ENCODE results near the gene C12orf76.
"Not testable (repeated sequence)": the region's sequence is repeated elsewhere in the genome, so short reads cannot be mapped to it uniquely, and the experiment has no call there.

Gene C12orf76

DNA sequence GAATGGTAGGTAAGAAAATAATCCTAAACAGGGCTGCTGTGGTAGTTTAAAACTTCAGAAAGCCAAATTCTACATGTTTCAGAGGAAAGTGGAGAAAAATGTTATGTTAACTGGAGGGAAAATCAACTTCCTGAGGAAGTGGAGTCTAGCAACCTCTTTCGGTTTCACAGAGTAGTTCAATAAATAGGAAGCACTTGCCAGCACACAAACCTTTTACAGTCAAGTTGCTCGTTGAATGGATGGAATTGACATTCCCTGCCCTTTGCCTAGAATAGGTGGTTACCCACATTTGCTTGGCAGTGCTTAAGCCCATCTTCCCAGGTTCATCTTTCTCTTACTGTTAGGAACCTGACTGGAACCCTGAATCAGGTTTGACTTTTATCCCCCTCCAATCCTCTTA is 33.2 kb downstream of the C12orf76 start:
- DNase-seq: no peak

DNA sequence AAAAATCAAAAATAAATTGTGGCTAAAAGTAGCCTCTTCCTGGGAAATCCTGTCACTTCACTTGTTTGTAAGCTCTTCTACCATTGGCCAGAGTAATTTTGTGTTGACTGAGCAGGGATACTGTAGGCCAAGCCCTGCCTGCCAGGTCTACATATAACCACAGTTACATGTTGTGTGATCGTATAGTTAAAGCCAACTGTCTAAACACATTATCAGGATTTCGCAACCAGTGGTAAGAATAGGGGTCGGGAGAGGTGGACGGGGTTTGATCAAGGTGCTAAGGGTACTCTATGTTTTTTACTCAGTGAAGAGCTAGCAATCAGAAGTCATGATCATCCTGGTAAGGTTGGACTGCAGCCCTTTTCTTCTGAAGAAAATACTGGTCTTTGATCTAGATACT is 35.7 kb downstream of the C12orf76 start:
- no peak for DNase-seq

DNA sequence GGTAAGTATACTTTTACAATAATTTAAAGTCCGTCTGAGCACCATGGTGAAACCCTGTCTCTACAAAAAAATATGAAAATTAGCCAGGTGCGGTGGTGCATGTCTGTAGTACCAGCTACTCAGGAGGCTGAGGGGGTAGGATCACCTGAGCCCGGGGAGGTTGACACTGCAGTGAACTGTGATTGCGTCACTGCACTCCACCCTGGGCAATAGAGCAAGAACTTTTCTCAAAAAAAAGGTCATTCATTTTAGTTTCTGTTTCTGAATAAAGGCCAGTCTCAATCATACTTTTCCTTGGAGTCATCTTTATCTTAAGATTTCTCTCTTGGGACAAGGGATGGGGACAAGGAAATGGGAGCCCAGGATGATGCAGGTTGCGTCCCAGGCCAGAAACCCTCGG is 36.2 kb downstream of the C12orf76 start:
- no peak for DNase-seq

DNA sequence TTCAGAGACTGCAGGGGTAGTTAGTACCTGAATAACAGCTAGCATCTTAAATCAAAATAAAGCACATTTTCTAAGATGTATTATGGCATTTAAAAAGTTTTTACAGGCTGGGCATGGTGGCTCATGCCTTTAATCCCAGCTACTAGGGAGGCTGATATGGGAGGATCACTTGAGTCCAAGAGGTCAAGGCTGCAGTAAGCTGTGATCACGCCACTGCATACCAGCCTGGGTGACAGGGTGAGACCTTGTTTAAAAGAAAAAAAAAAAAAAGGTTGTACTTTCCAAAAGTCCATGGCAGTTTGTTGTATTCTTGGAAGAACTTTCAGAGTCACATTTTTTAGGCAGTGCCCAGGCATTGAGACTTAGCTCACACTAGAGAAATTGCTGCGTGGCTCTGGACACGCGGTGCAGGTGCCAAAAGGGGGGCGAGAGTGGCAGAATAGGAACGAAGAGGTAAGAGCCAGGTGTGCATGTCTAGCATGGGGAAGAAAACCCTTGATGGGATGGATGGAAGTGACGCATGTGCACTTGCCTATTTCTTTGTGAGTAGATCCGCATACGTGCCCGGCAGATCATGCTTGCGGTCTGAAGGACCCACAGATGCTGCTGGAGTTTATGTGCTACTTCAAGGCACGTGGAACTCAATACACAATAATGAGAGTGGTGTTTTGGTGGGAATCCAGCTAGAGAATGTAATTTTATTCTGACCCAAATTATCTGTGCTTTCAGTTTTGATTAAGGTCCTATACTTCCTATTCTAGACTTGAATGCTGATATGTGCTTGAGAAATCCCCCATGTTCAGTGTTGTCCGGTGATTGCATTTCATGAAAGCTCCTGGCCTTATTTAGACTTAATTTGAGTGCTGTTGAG is 37.2 kb downstream of the C12orf76 start:
- no peak for DNase-seq

DNA sequence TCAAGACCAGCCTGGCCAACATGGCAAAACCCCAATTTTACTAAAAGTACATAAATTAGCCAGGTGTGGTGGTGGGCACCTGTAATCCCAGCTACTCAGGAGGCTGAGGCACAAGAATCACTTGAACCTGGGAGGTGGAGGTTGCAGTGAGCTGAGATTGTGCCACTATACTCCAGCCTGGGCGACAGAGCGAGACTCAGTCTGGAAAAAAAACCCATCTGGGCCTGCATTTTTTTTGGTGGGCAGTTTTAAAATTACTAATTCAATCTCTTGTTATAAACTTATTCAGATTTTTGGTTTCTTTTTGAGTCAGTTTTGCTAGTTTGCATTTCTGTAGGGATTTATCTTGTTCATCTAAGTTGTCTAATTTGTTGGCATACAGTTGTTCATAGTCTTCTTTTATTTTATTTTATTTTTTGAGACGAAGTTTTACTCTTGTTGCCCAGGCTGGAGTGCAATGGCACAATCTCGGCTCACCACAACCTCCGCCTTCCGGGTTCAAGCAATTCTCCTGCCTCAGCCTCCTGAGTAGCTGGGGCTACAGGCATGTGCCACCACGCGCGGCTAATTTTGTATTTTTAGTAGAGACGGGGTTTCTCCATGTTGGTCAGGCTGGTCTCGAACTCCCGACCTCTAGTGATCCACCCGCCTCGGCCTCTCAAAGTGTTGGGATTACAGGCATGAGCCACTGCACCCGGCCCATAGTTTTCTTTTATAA is 39.5 kb downstream of the C12orf76 start:
- not testable (repeated sequence) for DNase-seq

DNA sequence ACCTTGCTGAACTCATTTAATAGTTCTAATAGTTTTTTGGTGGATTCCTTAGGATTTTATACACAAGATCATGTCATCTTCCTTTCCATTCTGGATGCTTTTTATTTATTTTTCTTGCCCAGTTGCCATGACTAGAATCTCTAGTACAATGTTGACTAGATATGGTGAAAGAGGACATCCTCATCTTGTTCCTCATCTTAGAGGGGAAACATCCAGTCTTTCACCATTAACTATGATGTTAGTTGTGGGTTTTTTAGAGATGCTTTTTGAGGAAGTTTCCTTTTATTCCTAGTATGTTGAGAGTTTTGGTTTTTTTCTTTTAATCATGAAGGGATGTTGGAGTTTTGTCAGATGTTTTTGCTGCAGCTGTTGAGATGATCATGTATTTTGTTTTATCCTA is 40.4 kb downstream of the C12orf76 start:
- DNase-seq: no peak

DNA sequence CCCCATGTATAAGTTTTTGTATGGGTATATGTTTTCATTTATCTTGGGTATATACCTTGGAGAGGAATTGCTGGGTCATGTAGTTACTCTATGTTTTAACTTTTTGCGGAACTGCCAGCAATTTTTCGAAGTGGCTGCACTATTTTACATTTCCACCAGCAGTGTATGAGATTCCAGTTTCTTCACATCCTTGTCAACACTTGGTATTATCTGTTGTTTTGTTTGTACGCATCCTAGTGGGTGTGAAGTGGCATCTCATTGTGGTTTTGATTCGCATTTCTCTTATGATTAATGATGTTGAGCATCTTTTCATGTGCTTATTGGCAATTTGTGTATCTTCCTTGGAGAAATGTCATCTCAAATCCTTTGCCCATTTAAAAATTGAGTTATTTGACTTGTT is 42.2 kb downstream of the C12orf76 start:
- DNase-seq: no peak

DNA sequence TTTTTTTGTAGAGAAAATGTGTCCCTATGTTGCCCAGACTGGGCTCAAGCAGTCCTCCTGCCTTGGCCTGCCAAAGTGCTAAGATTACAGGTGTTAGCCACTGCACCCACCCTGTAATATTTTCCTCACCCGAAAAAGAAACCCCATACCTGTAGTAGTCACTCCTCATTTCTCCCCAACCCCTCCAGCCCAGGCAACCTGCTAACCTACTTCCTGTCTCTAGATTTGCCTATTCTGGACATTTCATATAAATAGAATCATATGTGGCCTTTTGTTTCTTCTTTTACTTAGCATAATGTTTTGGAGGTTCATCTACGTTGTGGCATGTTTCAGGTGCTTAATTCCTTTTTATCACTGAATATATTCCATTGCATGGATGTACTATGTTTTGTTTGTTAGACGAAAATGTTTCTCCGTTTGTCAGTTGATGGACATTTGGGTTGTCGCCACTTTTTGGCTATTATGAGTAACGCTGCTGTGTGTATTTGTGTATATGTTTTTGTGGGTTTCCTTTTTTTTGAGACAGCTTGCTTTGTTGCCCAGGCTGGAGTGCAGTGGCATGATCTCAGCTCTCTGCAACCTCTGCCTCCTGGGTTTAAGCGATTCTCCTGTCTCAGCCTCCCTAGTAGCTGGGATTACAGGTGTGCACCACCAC is 42.9 kb downstream of the C12orf76 start:
- no peak for DNase-seq

DNA sequence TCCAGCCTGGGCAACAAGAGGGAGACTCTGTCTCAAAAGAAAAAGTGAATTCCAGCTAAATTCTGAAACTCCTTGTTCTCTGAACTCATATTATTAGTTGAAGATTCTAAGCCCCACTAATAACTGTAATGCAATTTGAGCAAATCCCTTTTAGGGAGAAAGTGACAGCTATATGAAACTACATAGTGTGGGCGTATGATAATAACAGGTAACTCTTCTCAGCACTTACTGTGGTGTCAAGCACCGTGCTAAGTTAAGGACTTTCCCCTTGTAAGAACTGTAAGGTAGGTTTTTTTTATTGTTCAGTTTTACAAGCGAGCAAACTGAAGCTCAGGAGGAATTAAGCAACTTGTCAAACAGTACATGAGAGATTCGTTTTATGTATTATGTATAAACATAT is 43.7 kb downstream of the C12orf76 start:
- DNase-seq: no peak

DNA sequence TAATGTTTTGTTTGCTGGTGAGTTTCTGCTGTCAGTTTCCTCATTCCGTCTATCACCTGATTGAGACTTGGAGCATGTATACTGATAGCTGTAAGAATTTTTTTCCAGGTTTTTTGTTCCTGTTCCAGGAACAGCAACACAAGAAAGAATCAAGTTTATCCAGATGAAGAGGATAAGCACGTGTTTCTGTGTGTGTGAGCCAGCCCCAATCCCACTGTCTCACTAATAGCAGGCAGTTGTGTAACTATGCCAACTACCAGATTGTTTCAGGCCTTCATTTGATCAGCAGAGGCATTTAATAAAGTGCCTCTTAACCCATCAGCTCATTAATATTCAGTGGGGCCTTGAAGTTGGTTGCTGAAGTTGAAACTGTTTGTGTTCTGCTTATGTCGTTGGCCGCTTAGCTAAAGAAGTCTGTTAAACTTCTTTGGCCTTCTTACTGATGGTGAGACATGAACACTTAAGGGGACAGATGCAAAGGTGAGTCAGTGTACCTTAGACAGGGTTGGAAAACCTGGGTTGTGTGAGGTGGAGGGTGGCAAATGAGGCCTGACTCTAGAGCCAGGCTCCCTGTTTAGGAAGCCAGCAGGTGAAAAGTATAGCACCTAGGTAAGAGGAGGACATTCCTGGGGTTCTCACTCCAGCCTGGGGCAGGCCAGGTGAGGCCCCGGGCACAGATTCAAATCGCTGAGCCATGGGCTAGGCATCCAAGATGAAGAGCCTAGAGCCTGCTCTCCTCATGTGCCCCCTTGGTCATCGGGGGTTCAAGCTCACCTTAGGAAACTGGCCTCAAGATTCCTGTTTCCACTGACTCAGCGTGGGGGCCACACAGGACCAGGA is 45.4 kb downstream of the C12orf76 start:
- DNase-seq: no peak

DNA sequence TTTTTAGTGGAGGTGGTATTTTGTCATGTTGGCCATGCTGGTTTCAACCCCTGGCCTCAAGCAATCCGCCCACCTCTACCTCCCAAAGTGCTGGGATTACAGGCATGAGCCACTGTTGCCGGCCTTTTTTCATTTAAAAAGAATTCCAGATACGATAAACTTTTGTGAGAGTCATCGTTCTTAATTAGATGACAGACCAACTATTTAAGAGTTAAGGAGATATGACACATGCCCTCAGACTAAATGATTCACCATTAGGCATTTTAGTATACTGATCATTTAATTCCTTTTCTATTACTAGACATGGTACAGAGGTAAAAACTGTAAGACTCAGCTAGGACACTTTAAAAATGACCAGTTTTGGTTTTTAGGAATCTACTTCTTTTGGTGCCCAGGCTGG is 46.7 kb downstream of the C12orf76 start:
- no peak for DNase-seq

DNA sequence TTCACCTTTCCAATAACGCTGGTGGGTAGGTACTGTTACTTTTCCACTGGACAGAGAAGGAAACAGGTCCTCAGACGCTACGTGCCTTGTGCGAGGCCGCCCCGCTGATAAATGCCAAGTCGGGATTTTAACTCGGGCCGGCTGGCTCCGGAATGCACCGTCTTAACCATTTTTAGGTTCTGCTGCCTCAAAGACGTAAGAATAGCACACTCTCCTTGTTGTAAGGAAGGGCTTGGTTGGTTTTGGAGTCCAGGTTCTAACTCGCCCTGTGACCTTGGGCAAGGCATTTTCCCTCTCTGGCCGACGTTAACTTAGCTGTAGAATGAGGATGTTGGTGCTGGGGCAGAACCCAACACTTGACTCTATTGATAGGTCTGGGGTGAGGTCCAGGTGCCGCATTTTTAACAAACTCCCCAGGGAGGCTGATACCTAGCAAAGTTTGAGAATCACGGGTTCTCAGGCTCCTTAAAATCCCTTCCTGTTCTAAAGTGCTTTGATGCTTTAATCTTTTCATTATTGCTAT is 48.3 kb downstream of the C12orf76 start:
- DNase-seq: no peak

DNA sequence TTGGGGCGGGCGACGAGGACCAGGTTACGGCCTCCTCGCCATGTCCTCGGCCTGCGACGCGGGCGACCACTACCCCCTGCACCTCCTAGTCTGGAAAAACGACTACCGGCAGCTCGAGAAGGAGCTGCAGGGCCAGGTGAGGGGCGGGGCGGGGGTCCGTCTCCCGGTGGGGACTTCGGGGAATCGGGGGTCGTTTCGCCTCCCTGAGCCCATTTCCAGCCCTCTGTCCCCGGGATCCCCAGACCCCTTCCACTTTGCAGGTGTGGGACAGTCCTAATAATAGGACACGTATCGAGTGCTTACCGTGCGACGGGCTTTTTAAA is 48.7 kb downstream of the C12orf76 start:
- DNase-seq: no peak

DNA sequence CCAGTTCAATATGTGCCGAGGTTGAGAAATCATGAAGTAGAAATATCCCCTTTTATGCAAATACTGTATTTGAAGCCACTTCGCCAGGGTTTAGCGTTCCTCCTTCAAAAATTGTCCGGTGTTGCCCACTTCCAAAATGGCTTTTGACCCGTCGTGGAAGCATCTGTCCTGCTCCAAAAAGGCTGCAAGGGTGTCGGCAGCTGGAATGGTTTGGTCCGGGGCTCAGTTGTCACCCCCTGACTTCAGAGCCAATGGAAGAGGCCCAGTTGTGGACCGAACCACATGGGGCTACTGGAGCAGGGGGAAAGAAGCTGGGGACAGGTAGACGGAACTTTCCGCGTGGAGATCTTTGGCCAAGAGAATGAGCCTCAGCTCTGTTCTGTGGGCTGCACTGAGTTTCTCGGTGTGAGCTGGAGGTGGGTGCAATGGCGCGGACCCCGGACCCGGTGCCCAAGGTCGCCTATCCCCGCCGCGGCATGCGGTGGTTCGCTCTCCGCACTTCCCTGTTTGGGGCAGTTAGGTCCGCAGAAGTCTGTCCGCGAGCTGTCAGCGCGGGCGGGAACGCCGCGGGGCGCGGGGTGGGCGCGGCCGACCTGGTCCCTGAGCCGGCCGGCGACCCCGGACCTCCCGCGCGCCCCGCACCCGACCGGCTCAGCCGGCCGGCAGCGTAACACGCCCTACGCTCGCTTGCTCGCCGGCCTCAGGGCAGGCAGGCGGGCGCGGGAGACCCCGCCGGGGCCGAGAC is 49.2 kb downstream of the C12orf76 start, which contains the start of gene ANKRD13A:
TSS of gene ANKRD13A (plus strand) at position 527 of the 745 bp plus-strand sequence. CDS start 259 bp downstream, outside the sequence.
- peak; percentile 92 for DNase-seq

DNA sequence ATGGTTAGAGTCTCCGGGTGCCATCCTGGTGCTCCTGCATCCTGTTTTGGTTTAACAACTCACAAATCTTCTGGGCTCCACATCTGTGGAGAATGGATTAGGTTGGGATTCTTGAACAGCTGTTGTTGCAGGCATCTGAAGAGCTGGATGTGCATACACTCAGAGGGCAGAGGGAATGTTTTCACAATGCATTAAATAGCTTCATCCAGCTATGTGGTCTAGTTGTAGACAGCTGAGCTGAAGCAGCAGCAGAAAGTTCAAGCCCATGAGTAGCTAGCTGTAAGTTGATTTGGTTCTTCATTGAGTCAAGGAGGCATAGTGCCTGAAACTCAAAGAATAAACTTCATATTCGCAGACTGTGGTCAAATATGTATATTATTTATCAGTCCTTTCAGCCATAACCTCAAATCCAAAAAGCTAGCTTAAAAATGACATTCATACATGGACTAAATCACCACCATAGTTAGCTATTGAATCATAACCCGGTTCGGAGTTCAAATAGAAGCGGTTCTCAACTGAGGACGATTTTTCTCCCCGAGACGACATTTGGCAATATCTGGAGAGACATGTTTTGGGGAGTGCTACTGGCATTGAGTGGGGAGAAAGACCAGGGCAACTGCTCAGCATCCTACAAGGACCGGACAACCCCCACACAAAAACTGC is 50.0 kb downstream of the C12orf76 start:
- no peak for DNase-seq

DNA sequence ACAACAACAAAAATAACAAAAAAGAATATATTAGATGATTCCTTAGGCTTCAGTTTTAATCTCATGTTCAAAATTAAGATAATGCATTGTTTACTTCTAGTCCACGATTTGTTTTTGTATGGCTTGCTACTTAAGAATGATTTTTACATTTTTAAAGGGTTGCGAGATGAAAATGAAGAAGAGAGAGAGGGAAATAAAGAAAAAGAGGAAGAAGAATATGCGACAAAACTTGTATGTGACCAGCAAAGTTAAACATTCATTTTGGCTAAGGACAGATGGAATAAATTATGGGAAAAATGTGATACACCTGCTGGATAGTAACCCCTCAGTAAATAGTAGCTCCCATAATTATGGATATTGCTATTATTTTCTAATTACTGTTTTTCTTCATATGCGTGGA is 50.9 kb downstream of the C12orf76 start:
- DNase-seq: peak; percentile 30

DNA sequence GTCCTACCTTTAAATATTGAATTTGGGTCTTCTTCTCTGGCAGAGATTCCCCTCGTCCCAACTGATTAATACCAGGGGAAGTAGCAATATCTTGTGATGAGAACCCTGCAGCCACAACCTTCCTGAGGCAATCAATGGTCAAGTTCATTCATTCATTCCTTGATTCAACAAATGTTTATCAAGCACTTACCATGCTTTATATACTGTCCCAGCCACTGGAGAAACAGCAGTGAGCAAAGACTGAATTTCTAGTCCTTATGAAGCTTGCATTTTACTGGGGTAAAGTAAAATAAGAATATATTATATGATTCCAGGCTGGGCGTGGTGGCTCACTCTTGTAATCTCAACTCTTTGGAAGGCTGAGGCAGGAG is 51.9 kb downstream of the C12orf76 start:
- no peak for DNase-seq

DNA sequence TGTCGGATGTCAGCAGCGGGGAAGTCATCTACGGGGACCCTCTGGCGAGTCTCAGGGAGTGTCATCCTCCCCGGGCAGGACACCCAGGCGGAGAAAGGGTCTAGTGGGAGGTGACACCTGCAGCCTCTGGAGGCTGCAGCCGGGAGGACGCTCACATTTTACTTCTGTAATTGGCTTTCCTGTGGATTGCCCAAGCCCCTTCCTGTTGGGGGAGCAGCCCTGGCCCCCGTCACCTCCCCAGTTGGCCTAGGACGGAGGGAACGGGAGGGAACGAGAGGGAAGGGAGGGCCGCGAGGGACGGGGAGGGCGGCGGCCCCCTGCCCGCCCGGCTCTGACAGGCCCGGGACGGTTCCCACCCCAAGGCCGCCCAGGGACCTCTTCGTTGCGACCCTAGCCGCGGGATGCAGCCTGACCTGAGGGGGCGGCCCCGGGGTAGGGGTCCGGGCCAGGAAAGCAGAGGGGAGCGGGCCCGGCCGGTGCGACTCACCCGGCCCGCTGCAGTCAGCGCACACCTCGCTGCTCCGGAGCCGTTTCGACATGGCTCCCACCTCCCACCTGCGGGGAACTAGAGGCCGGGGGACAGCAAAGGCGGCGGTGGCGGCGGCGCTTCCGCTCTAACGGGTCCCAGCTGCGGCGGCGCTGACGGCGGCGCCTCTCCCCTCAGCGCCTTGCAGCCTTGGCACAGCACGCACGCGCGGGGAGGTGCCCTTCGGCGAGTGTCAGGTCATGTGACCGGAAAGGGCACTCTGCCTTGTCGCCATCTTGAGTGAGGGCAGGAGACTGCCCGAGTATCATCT is 52.4 kb downstream of the C12orf76 start, which contains the start of gene GIT2:
TSS of gene GIT2 (minus strand) at position 683 of the 797 bp plus-strand sequence. CDS start at position 539, 144 bp downstream.
- peak; percentile 97 for DNase-seq

DNA sequence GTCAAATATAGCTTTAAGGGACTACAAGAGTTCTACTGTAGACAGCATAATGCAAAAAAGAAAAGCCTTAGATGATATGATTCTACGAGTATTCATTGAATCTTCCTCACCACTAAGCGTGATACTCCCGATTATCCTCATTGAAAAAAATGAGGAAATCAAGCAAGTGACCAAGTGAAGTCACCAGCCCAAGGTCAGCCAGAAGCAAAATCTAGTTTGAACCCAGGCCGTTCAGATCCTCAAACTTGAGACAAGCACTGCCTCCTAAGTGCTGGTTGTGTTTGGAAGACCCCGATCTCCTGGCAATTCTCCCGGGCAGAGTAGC is 53.0 kb downstream of the C12orf76 start:
- DNase-seq: no peak

DNA sequence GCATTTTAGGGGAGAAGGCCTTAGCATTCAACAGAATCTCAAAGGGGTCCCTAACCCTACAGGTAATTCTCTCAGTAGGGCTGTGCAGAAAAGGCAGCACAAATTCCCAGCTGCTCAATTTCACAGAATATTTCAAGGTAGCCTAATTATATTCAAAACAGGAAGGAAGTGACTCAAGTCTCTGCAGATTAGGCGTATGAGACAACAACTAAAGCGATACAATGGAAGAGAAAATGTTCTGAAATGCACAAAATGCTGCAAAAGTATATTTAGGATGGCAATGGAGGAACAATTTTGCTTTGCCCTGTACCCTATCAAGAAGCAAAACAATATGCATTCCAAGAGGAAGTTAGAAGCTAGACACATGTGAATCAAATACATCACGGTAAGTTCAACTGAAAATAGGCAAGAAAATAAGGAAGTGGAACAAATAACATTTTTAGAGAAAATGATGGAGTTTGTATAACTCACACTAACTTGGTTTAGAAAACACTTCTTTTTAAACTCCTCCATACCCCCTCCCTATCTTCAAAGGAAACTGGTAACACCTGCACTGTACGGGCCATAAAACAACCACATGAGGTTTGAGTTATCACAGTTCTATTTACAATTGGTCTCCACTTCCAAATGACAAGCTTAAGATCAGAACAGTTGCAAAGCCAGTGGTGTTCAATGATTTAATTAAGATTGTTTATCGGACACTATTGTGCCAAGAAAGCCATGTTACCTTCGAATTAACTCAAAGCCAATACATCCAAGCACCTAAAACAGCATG is 53.7 kb downstream of the C12orf76 start:
- no peak for DNase-seq

All from NCI-H774 (cell line).